ENCODE results near the gene MAEL. TPM values are rescaled to one million over a fixed set of nuclear protein-coding genes. Genes with fewer than 3 reads are reported as not detected.

The MAEL gene
- total and polyA plus RNA-seq, 12 donors: 0.75 to 8.5 (median 3.5) TPM

DNA sequence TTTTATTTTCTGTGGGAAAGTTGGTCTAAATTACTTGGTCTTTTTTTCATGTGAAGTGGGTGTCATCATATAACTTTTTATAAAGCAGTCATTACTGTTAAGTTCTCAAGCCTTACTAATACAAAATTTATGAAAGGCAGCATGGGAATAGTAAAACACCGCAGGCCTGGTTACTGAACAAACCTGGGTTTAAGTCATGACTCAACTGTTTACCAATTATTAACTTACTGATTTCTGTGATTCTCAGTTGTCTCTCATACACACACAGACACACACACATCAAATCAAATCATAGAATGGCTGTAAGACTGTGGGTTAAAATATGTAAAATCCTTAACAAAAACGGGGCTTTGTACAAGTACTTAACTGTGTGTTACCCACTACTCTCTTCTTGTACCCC is 14.6 kb downstream of the MAEL start:
- TF ChIP-seq, protein P1, sequence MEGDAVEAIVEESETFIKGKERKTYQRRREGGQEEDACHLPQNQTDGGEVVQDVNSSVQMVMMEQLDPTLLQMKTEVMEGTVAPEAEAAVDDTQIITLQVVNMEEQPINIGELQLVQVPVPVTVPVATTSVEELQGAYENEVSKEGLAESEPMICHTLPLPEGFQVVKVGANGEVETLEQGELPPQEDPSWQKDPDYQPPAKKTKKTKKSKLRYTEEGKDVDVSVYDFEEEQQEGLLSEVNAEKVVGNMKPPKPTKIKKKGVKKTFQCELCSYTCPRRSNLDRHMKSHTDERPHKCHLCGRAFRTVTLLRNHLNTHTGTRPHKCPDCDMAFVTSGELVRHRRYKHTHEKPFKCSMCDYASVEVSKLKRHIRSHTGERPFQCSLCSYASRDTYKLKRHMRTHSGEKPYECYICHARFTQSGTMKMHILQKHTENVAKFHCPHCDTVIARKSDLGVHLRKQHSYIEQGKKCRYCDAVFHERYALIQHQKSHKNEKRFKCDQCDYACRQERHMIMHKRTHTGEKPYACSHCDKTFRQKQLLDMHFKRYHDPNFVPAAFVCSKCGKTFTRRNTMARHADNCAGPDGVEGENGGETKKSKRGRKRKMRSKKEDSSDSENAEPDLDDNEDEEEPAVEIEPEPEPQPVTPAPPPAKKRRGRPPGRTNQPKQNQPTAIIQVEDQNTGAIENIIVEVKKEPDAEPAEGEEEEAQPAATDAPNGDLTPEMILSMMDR (IDR thresholded peaks at IDR 0.05): no peak
- Histone ChIP-seq H3K9me3 (peaks cover 0 to 16% (median 0%) of the 10 kb centered on the region in 11 donors), H3K4me1 (no peaks in the 10 kb centered on the region), H3K4me3 (no peak overlapping the region), H3K27me3 (no peaks in the 10 kb centered on the region), H3K36me3 (no peaks in the 10 kb centered on the region), H3K27ac (no peak overlapping the region)
- 74 to 80% methylated on average over 2 of the region's 2 CpGs for WGBS, 2 donors
- intact Hi-C loops (cut with DNase I): no loop called here
- DNase-seq (no peak), ATAC-seq (no peak)

DNA sequence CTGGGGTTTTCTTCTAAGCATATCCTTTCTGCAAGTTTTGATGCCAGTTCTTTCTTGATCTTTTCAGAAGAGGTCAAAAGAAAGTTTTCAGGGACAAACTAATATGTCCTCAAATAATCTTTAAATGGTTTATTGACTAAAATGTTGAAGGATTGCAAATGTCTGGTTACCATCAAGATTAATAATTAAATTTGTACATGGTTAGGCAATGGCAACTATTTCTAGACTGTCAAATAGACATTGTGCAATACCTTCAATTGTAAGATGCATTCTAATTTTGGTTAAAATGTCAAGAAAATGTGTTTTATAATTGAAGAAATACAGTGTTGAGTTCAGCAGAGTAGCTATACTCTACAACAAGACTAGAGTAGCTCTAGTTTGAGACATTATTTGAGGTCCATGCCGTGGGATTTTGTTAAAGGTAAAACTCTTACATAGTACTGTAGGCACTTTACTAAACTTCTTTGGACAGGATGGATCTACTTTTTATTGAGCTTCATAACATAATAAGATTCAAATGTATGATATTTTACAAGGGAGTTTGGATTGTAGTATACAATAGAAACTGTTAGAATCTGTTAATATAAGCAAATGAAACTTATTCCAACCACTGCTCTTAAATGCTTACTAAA is 22.6 kb downstream of the MAEL start:
- no peaks in the 10 kb centered on the region for H3K4me1 ChIP-seq
- H3K4me3 ChIP-seq: no peak overlapping the region
- TF ChIP-seq, protein P1 (IDR thresholded peaks at IDR 0.05): no peak
- DNase-seq (no peak), ATAC-seq (no peak)
- H3K36me3 ChIP-seq: no peaks in the 10 kb centered on the region
- no peaks in the 10 kb centered on the region for H3K9me3 ChIP-seq
- WGBS, 2 donors: 87 to 88% methylated on average over 1 of the region's 1 CpG
- intact Hi-C loops (cut with DNase I): no loop called here
- H3K27me3 ChIP-seq: peaks cover 0 to 14% (median 0%) of the 10 kb centered on the region in 7 donors
- no peak overlapping the region for H3K27ac ChIP-seq

DNA sequence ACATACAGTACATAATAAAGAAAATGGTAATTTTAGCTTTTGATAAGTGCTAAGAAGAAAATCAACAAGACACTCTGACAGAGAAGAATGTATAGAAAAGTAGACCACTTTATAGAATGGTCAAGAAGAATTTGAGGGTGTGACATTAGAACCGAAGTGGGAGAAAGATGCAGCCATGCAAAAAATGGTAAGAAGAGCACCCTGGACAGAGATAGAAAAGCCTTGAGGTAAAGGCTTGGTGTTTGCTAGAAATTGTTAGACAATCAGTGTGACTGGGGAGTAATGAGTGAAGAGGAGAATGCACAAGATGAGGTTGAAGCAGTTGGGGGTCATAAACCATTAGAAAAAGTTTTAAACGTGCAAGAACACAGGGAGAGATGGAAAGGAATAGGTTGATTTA is 23.5 kb downstream of the MAEL start:
- WGBS, 2 donors: 71 to 81% methylated on average over 2 of the region's 2 CpGs
- TF ChIP-seq, protein P1 (IDR thresholded peaks at IDR 0.05): no peak
- Histone ChIP-seq H3K27ac (no peak overlapping the region), H3K27me3 (peaks cover 0 to 14% (median 0%) of the 10 kb centered on the region in 7 donors), H3K4me1 (no peaks in the 10 kb centered on the region), H3K4me3 (no peak overlapping the region), H3K36me3 (no peaks in the 10 kb centered on the region), H3K9me3 (no peaks in the 10 kb centered on the region)
- intact Hi-C loops (cut with DNase I): no loop called here
- no peak for DNase-seq
- no peak for ATAC-seq

DNA sequence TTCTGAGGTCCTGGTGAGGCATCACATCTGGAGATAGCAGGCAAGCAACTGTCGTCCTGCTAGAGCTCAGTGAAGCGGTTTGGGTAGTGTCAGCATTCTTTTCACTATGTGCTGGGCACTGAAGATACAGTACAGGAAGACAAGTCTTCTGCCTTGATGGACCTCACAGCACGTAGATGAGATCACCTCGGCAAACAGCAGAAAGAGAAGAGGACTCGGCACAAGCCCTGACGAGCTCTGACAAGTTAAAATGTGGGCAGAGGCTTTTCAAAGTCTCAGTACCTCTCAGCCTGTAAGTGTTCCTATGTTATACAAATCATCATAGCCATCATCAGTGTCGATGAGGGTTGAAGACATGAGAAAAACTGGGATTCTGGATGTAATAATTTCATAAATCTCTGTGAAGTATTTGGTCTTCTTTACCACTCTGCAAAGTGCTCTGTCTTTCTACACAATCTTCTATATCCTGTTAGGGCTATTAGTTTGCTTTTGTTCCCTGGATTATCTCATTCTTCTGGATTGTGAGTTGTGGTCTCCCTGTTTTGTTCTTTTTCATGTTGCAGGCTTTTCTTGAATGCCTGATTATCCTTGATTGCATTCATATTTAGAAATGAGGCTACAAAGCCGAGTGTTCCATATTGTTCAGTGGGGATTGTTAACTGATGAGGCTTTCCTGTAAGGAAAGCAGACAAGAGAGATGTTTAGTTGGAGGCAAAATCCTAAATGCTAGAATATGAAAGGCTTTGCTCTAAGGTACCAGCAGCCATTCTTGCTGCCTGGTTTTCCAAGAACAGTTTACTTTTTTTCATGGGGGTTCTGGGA is 24.2 kb downstream of the MAEL start:
- no peaks in the 10 kb centered on the region for H3K4me1 ChIP-seq
- intact Hi-C loops (cut with DNase I): no loop called here
- ATAC-seq: no peak
- DNase-seq: no peak
- WGBS, 2 donors: 69 to 76% methylated on average over 8 of the region's 8 CpGs
- TF ChIP-seq, protein P1 (IDR thresholded peaks at IDR 0.05): no peak
- peaks cover 0 to 14% (median 0%) of the 10 kb centered on the region in 7 donors for H3K27me3 ChIP-seq
- H3K36me3 ChIP-seq: no peaks in the 10 kb centered on the region
- no peak overlapping the region for H3K27ac ChIP-seq
- no peak overlapping the region for H3K4me3 ChIP-seq
- no peaks in the 10 kb centered on the region for H3K9me3 ChIP-seq

Data from heart right ventricle (tissue), 16 donors.